Naive thymus-derived CD4-positive, alpha-beta T cell (primary cell): ENCODE data around the gene RPTOR. TPM values are rescaled to one million over a fixed set of nuclear protein-coding genes. Genes with fewer than 3 reads are reported as not detected.

ENCODE experiments used
- ATAC-seq: fragments of 150-1000 bp; cut with Tn5 transposase; 2 replicates; pipeline ENCODE4 v1.10.0; 2021; ENCODE audit warnings: mild to moderate bottlenecking, moderate library complexity
- CTCF ChIA-PET: fragments of 350-600 bp; sonication (Branson Sonifier 250); formaldehyde crosslinking; loops from one replicate; lab custom pipeline; 2021; ENCODE audit warnings: antibody characterized with exemption; lab: Charles Lee
- POLR2A ChIA-PET: fragments of 350-600 bp; sonication (Branson Sonifier 250); formaldehyde crosslinking; loops from one replicate; lab custom pipeline; 2021; ENCODE audit warnings: antibody characterized with exemption, inconsistent platforms; lab: Charles Lee
- DNase-seq, 9 donors: peaks; one replicate each; pipeline versions ENCODE4 v3.0.0 to v3.0.0-alpha.2; 2020 to 2022; ENCODE audit warnings: mixed read lengths in 1 of 9
- H3K27ac ChIP-seq: one replicate; pipeline ENCODE4 v1.7.0; 2013; ENCODE audit warnings: mild to moderate bottlenecking, low read depth, low read length, moderate library complexity
- H3K27me3 ChIP-seq, 2 donors: one replicate each; pipeline ENCODE4 v1.7.0; 2013; ENCODE audit warnings: low read length in 2 of 2, mild to moderate bottlenecking in 2 of 2, moderate library complexity in 2 of 2; ENCODE audit not compliant: control insufficient read depth in 2 of 2, insufficient read depth in 2 of 2
- H3K36me3 ChIP-seq, 3 experiments: 1 replicate in 2 of 3; 2 replicates in 1 of 3; pipeline ENCODE4 v1.7.0; 2013; ENCODE audit warnings: low read length in 3 of 3, mild to moderate bottlenecking in 3 of 3, moderate library complexity in 1 of 3; ENCODE audit not compliant: insufficient read depth in 3 of 3, control insufficient read depth in 2 of 3
- H3K4me1 ChIP-seq, 2 donors: one replicate each; pipeline ENCODE4 v1.7.0; 2013; ENCODE audit warnings: low read length in 2 of 2, mild to moderate bottlenecking in 2 of 2, moderate library complexity in 1 of 2; ENCODE audit not compliant: control insufficient read depth in 2 of 2, insufficient read depth in 2 of 2
- H3K4me3 ChIP-seq: 2 replicates; pipeline ENCODE4 v1.7.0; 2013; ENCODE audit warnings: mild to moderate bottlenecking, low read length
- H3K9me3 ChIP-seq, 3 experiments: 1 replicate in 2 of 3; 2 replicates in 1 of 3; pipeline ENCODE4 v1.7.0; 2013; ENCODE audit warnings: low read length in 3 of 3; ENCODE audit not compliant: control insufficient read depth in 2 of 3
- H3K27ac Mint-ChIP-seq, 9 donors: one replicate each; pipeline ENCODE4 v1.8.0; 2020 to 2022; ENCODE audit warnings: mixed read lengths in 9 of 9, mild to moderate bottlenecking in 8 of 9, moderate library complexity in 5 of 9, inconsistent platforms in 2 of 9
- H3K27me3 Mint-ChIP-seq, 5 donors: one replicate each; pipeline ENCODE4 v1.8.0; 2021 to 2022; ENCODE audit warnings: mixed read lengths in 5 of 5, mild to moderate bottlenecking in 1 of 5
- H3K36me3 Mint-ChIP-seq, 5 donors: one replicate each; pipeline ENCODE4 v1.8.0; 2020 to 2022; ENCODE audit warnings: mixed read lengths in 5 of 5, mild to moderate bottlenecking in 3 of 5, inconsistent platforms in 1 of 5
- H3K4me1 Mint-ChIP-seq, 7 donors: one replicate each; pipeline ENCODE4 v1.8.0; 2020 to 2022; ENCODE audit warnings: mixed read lengths in 7 of 7, mild to moderate bottlenecking in 3 of 7, inconsistent platforms in 1 of 7
- H3K4me3 Mint-ChIP-seq, 10 donors: one replicate each; pipeline ENCODE4 v1.8.0; 2020 to 2022; ENCODE audit warnings: mild to moderate bottlenecking in 10 of 10, mixed read lengths in 10 of 10, moderate library complexity in 6 of 10, inconsistent platforms in 2 of 10
- H3K9me3 Mint-ChIP-seq, 11 donors: one replicate each; pipeline ENCODE4 v1.8.0; 2020 to 2022; ENCODE audit warnings: mixed read lengths in 11 of 11, mild to moderate bottlenecking in 4 of 11, inconsistent platforms in 1 of 11, moderate library complexity in 1 of 11
- intact Hi-C, 2 donors: fragments of 100-400 bp; cut with micrococcal nuclease; formaldehyde crosslinking; loops; one replicate each; pipeline ENCODE4 v1.15.1; 2023
- polyA plus RNA-seq, 2 donors: library from polyadenylated mRNA; unstranded; fragments of 300-500 nt; fragmentation: Illumina TruSeq; gene quantifications; one replicate each; pipeline ENCODE4 v1.2.3, GENCODE V29; 2021
- total RNA-seq, 6 experiments: library from RNA in 5 of 6; stranded (reverse) in 5 of 6; gene quantifications; 1 replicate in 5 of 6; 2 replicates in 1 of 6; pipeline ENCODE4 v1.2.3 and lab custom pipeline; 2021 to 2026

Gene RPTOR
- total and polyA plus RNA-seq, 7 experiments from 2014 or later, result 10.9 to 89.8 (median 59.9) TPM

- H3K36me3 Mint-ChIP-seq, result peaks cover 6 to 23% (median 23%) of the 10 kb centered on the region in 5 donors
- no peaks in the 10 kb centered on the region for H3K27me3 ChIP-seq
- H3K36me3 ChIP-seq, result no peaks in the 10 kb centered on the region
- ATAC-seq (no peak), DNase-seq (no peak)
- no peak overlapping the region for H3K4me3 ChIP-seq
- peaks cover 0 to 14% (median 0%) of the 10 kb centered on the region in 3 experiments for H3K9me3 ChIP-seq
- H3K4me1 Mint-ChIP-seq, result peaks cover 15 to 27% (median 21%) of the 10 kb centered on the region in 7 donors
- H3K27ac Mint-ChIP-seq, result no peak overlapping the region
- H3K27me3 Mint-ChIP-seq, result peaks cover 0 to 5% (median 0%) of the 10 kb centered on the region in 5 donors
- ChIA-PET CTCF (interaction anchor here (1.7 kb wide), 1 partner anchor 10 kb away, joined by 4 read pairs; no protein-coding TSS in a partner anchor), POLR2A (no interaction called here)
- intact Hi-C loops, result no loop called here
- H3K9me3 Mint-ChIP-seq, result peaks cover 4 to 27% (median 11%) of the 10 kb centered on the region in 11 donors
- H3K4me1 ChIP-seq, result peaks cover 10 to 15% of the 10 kb centered on the region in 2 donors
- H3K27ac ChIP-seq, result no peak overlapping the region
- no peak overlapping the region for H3K4me3 Mint-ChIP-seq
These were observed 469.0 kb downstream of the RPTOR start for GRCh38 chr17:81013642-81014041.

GRCh38 chr17:81015136-81015535 lies 470.5 kb downstream of the RPTOR start:
- H3K9me3 Mint-ChIP-seq, result peaks cover 4 to 27% (median 11%) of the 10 kb centered on the region in 11 donors
- peaks cover 0 to 14% (median 0%) of the 10 kb centered on the region in 3 experiments for H3K9me3 ChIP-seq
- peaks cover 10 to 15% of the 10 kb centered on the region in 2 donors for H3K4me1 ChIP-seq
- H3K4me3 Mint-ChIP-seq, result no peak overlapping the region
- H3K27me3 ChIP-seq, result no peaks in the 10 kb centered on the region
- no peak overlapping the region for H3K27ac ChIP-seq
- ChIA-PET POLR2A (interaction anchor here (0.6 to 1.2 kb wide), 4 partner anchors 9 to 1112 kb away, joined by 3 read pairs; no protein-coding TSS in a partner anchor), CTCF (interaction anchor here (0.6 kb wide), 1 partner anchor 11 kb away, joined by 3 read pairs; no protein-coding TSS in a partner anchor)
- intact Hi-C loops, result no loop called here
- no peaks in the 10 kb centered on the region for H3K36me3 ChIP-seq
- peaks cover 0 to 4% (median 0%) of the 10 kb centered on the region in 5 donors for H3K27me3 Mint-ChIP-seq
- H3K4me1 Mint-ChIP-seq, result peaks cover 27 to 41% (median 36%) of the 10 kb centered on the region in 7 donors
- H3K36me3 Mint-ChIP-seq, result peaks cover 6 to 23% (median 23%) of the 10 kb centered on the region in 5 donors
- H3K27ac Mint-ChIP-seq, result peak overlapping the region in 5 of 9 donors; percentile 1 to 96 (median 68)
- no peak for ATAC-seq
- no peak for DNase-seq
- H3K4me3 ChIP-seq, result no peak overlapping the region

Other genes with a start within 250 kb of the RPTOR start
- gene ENDOV, start 129.7 kb upstream of the RPTOR start, total RNA-seq, result 10 to 100 TPM; 20.3 to 26.5 (median 21.7) TPM
- 1 to 10 TPM; 7.5 to 8.7 TPM for gene ENDOV, start 129.7 kb upstream of the RPTOR start, polyA plus RNA-seq
- 10 to 100 TPM in 1 of 5 experiments, under 1 TPM in 3, not detected in 1; 0.11 to 98.0 (median 0.35) TPM for gene NPTX1, start 68.2 kb upstream of the RPTOR start, total RNA-seq
- gene NPTX1, start 68.2 kb upstream of the RPTOR start, polyA plus RNA-seq, result not detected